ENCODE results near the gene CDH15.

CDH15 gene

GRCh38 chr16:89189358-89190025, 17.9 kb downstream of the CDH15 start:
- no peak for DNase-seq

DNA sequence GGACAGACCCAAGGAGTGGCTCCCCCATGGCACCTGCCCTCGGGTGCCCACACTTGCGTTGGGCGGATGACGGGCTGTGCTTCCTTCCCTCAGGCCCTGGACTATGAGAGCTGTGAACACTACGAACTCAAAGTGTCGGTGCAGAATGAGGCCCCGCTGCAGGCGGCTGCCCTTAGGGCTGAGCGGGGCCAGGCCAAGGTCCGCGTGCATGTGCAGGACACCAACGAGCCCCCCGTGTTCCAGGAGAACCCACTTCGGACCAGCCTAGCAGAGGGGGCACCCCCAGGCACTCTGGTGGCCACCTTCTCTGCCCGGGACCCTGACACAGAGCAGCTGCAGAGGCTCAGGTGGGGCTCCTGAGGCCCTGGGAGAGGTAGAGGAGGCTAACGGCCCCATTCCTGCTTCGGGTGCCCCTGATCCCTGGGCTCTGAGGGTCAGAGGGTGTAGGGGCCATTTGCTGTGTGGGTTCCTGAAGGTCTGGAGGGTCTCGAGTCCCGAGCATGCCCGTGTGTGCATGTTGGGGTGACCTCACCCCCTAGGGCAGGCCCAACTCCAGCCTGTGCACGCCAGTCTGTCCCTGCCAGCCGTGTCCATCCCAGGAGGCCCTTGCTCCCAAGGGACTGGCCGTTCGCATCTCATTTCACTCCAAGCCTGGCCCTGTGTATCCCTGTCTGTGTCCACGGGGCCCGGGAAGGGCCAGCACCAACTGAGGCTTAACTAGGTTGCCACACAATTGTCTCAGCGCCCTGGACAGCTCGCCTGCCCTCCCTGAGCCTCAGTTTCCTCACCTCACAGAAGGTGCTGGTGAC, 18.8 kb downstream of the CDH15 start:
- DNase-seq: no peak

- no peak for DNase-seq
These were observed 19.7 kb downstream of the CDH15 start for GRCh38 chr16:89191033-89191900.

DNA sequence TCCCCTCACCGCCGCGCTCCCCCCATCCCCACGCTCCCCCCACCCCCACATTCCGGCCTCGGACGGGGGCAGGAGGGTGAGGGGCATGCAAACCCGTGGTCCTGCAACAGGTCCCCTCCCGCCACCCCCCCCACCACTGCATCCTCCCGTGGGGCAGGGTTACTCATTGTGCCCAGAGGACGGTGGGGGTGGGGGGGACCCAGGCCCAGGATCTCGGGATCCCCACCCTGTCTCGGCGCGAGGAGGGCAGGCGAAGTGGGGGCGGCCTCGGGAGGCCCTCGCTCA, 20.3 kb downstream of the CDH15 start:
- no peak for DNase-seq

DNA sequence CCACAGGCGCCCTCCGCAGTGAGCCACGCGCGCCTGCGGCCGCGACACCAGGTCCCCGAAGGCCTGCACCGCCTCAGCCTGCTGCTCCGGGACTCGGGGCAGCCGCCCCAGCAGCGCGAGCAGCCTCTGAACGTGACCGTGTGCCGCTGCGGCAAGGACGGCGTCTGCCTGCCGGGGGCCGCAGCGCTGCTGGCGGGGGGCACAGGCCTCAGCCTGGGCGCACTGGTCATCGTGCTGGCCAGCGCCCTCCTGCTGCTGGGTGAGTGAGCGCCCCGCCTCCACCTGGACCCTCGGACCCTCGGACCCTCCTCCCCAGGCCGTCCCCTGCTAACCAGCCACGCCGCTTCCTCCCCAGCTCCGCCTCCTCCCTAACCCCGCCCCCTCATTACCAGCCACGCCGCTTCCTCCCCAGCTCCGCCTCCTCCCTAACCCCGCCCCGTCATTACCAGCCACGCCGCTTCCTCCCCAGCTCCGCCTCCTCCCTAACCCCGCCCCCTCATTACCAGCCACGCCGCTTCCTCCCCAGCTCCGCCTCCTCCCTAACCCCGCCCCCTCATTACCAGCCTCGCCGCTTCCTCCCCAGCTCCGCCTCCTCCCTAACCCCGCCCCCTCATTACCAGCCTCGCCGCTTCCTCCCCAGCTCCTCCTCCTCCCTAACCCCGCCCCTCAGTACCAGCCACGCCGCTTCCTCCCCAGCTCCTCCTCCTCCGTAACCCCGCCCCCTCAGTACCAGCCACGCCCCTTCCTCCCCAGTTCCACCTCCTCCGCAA, 20.8 kb downstream of the CDH15 start:
- peak; percentile 12 for DNase-seq

GRCh38 chr16:89192956-89193575, 21.5 kb downstream of the CDH15 start:
- peak; percentile 10 for DNase-seq

GRCh38 chr16:89193576-89194293, 22.2 kb downstream of the CDH15 start:
- no peak for DNase-seq

DNA sequence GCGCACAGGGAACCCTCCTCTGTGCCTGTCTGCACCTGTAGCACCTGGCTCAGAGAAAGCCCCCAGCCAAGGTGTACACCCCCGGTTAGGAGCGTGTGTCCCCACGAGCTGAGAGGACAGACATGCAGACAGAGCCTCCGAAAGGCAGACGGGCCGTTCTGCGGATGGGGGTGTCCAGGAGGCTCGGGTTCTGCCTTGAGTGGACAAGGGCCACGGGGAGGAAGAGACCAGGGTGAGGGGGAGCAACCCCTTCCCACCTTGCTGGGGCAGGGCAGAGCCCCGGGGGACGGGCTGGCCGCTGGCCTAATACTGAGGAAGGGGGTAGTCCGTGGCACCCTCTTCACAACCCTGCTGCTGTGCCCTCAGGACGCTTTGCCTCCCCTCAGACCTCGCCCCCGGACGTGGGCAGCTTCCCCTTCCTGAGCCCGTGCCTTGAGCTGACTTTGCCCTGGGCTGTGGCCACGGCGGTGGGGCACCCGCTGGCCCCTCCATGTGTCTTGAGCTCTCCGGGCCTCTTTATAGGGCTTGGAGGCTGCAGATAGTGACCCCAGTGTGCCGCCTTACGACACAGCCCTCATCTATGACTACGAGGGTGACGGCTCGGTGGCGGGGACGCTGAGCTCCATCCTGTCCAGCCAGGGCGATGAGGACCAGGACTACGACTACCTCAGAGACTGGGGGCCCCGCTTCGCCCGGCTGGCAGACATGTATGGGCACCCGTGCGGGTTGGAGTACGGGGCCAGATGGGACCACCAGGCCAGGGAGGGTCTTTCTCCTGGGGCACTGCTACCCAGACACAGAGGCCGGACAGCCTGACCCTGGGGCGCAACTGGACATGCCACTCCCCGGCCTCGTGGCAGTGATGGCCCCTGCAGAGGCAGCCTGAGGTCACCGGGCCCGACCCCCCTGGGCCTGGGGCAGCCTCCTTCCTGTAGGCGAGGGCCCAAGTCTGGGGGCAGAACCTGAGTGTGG, 23.1 kb downstream of the CDH15 start:
- DNase-seq: no peak

- DNase-seq: no peak
These were observed 24.1 kb downstream of the CDH15 start for GRCh38 chr16:89195521-89196171.

GRCh38 chr16:89197033-89197632, 25.6 kb downstream of the CDH15 start:
- no peak for DNase-seq

DNA sequence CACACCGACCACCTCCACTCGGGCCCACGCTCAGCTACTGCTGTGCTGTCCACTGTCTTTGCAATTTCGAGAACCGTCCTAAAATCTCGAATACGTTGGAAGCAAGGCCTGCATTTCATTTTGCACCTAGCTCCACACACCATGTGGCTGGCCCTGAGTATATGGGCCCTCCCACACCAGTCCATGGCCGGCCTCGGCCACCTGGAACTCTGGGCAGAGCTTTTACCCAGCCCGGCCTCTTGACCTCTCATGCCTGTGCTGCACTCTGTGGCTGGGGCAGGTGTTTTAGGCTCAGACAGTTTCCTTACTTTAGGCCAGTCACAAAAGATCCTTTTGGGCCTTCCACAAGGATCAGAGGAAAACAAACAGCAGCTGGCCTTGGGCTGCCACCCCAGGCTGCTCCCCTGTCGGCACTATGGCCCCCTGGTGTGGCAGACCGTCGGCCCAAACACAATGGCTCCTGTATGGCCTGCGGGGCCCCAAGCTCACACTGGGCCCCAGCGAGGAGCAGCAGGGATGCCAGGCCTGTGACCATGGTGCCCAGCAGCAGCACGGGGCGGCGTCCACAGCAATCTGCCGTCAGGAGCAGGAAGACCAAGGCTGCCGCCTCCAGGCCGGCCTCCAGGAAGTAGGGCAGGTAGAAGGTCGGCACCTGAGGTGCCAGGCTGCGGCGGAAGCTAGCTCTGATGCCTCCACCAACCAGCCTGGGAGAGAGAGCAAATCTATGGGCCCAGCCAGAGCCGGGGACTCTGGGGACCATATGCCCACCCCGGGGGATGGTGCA, 26.3 kb downstream of the CDH15 start:
- DNase-seq: no peak

DNA sequence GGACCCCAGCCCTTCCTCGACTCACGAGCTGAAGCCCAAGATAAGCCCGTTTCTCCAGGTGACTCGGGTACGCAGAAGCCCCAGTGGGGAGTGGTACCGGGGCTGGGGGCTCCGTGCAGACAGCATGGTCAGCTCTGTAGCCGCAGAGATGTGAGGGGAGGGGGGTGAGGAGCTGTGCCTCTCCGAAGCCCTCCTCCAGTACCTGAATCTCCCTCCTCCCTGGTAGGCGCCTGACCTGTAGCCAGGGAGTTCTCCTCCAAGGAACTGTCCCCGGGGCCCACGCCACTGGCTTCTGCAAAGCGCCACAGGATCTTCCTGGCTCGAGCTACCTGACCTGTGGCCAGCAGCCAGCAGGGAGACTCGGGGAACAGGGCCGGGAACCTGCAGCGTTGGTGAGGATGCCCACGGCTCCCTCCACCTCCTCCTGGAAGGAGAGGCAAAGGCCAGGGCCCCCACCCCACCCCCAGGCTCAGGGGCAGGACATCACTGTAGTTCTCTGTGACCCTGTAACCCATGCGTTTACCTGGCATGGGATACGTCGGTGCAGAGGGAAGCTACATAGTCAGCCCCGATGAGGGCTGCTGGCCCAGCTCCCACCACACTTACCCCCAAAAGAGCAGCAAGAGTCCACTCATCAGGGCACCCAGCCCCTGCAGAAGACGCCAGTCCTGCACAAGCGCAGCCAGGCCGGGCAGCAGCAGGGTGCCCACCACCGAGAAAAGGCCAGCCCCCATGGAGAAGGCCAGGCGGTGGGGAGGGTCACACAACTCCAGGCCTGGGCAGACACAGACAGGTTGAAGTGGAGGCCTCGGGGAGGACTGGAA, 27.1 kb downstream of the CDH15 start:
- DNase-seq: no peak

DNA sequence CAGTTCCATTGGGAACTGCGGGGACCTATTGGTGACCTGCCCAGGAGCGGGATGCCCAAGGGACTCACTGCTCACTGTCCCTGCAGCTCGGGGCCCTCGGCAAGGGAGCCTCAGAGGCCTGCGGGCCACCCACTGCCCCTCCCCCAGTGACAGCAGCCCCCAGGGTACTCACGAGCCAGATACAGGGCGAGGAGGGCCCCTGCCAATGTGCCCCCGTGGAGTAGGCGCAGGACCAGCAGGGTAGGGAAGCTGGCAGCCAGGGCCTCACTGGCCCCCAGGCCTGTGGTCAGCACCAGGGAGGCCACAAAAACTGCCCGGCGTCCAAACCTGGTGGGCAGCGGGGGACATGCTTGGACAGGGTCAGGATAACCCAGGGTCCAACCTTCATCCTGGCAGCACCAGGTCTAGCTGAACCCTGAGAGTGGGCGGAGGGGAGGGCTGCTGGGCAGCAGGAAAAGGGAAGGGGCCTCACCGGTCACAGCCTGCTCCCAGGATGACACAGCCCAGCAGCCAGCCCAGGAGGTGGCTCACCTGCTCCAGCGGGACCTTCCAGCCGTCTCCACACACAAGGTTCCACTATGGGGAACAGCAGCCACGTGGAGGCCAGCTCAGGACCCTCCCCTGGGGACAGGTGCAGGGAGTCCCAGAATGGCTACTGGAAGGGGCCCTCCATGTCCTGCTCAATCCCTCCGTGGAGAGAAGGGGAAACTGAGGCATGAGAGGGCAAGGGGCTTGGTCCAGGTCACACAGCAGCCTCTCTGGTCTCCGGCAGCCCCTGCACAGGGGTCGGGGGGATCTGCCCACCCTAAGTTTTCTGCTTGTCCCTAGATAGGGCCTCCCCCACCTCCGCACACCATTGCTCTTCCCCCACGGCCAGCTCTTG, 27.9 kb downstream of the CDH15 start:
- DNase-seq: no peak

GRCh38 chr16:89200124-89200849, 28.7 kb downstream of the CDH15 start, which contains the start of gene SLC22A31:
Gene SLC22A31, minus strand, starts transcription at chr16:89200537. Its CDS starts 36 bp downstream, at chr16:89200501.
- no peak for DNase-seq

GRCh38 chr16:89200850-89201411, 29.4 kb downstream of the CDH15 start:
- DNase-seq: no peak
